ENCODE results near the gene UBE2F.

The UBE2F gene, protein sequence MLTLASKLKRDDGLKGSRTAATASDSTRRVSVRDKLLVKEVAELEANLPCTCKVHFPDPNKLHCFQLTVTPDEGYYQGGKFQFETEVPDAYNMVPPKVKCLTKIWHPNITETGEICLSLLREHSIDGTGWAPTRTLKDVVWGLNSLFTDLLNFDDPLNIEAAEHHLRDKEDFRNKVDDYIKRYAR

DNA sequence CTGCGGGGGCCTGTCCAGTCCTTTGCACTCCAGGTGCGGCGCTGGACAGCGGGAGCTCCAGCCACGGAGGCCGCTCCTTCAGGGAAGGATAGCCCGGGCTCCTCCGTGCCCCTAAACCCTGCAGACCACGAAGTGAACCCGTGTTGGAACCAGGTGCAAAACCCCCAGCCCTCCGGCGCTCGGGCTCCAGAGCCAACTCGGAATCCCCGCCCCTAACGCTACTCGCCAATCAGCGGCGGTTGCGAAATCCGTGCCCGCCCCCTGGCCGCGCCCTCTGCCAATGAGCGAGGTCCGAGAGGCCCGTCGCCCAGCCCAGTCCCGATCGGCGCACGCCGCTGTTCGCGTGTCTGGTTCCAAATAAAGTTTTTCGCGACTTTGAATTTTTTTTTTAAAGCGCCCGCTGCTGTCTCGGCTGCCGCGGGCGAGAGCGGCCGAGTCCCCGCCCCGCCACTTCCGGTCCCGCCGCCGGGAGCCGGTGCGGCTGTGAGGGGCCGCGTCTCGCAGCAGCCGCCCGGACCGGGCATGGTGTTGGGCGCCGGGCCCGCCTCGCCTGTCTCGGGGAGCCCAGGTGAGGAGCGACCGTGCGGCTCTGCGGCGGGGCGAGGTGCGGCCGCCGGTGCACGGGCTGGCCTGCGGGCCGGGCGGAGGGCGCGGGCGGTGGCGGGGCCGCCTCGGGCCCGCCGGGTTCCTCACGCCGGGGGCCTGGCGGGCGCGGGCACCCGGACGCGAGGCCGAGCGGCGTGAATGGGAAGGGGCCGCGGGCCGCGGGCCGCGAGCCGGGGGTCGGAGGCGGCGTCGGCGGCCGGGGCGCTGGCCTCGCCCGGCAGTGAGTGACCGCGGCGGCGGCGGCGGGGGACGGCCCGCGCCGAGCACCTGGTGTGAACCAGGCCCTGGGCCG is at the start of gene UBE2F:
Gene UBE2F (plus strand): TSS at position 450 of the 898 bp plus-strand sequence. CDS start 6,094 bp downstream, outside the sequence.
- DNase-seq = peak; percentile 90

DNA sequence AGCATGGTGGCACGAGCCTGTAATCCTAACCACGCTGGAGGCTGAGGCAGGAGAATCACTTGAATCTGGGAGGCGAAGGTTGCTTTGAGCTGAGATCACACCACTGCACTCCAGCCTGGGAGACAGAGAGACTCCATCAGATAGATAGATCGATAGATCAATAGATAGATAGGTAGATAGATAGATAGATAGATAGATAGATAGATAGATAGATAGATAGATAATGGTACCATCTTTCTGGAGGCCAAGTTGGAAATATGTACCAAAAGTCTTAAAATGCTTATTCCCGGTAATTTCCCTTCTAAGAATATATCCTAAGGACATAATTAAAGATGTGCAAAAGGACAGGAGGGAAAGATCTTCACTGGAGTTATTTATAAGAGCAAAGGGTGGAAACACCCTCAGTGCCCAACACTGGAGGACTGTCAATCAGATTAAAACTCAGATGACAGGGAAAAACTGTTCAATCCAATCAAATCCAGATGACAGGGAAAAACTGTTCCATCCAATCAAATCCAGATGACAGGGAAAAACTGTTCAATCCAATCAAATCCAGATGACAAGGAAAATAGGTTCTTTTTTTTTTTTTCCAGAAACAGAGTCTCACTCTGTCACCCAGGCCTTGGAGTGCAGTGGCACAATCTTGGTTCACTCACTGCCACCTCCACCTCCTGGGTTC is 49.0 kb upstream of the UBE2F start:
- no peak for DNase-seq

DNA sequence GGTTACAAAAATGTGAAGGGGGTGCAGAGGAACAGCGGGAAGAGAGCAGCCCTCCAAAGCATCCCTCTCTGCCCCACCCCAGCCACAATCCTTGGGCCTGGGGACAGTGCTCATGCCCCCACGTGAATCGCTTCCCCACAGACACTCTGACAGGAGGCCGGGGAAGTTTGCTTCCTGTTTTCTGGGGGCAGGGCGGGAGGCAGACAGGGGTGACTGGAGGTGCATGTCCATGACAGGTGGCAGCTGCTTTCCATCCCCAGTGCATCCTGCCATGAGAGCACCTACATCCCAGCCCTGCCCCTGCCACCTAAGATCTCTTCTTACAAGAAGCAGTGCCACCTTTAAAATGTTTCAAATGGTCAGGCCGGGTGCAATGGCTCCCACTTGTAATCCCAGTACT is 47.2 kb upstream of the UBE2F start:
- DNase-seq = no peak

DNA sequence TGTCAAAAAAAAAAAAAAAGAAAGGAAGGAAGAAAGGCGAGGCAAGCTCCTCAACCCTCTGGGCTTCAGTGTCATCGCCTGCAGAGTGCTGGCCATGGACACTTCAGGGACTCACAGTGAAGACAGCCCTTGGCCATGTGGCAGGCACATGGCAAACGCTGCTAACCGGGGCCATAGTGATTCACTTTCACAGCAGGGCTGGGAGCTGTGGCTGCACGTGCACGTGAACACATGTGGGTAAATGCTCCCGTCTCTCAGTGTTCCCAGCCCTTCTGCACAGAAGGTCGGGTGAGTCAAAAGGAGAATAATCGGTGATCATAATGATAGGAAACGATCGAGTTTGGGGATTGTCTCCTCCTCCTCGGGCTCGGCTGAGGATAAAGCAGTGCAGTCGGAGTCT is 46.1 kb upstream of the UBE2F start:
- DNase-seq = no peak

DNA sequence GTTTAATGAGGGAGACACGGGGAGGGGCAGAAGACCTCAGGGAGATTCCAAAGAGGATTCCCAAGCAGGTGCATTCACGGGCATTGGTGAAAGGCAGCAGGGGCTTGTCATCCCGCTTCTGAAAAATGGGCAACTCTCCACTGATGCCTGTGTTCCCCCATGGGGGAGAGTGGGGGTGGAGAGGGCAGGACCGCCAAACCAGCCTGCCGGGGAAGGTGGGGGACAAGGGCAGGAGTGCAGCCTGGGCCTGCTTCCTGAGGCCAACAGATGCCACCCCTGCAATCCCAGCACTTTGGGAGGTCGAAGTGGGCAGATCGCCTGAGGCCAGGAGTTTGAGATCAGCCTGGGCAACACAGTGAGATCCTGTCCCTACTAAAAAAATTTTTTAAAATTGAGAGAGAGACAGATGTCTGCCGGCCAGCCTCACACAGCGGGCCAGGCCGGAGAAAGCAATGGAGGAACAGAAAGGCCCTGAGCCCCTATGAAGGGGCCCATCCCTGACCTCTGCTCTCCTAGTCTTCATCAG is 44.8 kb upstream of the UBE2F start:
- DNase-seq = no peak

DNA sequence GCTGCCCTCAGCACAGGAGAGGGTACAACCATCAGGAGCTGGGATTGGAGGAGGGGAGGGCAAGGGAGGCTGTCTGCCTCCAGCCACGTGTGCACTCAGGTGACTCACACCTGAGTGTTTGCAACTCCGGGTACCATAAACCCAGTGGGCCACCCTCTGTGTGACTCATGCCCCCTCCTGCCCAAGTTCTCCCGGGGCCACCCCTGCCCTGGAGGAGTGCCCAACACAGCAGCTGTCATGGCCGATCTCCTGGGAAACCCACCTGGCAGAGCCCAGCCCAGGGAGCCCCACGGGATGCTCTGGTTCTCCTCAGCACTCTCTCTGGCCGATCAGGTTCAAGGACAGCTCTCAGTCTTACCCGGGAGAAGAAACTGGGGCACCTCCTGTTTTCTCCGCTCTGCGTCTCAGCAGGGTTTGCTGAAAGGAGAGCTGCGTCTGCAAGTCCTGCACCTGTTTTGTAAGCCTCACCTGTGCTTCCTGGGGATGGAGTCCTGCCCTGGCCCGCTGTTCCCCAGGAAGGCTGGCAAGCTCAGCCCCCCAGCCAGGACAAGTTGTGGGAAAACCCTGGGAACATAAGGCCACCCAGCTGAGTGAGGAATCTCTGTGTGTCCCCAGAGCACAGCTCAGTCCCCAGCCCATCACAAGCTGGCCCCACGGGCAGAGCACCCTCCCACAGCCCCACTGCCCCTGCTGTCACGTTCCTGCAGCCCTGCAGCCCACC is 44.0 kb upstream of the UBE2F start:
- no peak for DNase-seq

DNA sequence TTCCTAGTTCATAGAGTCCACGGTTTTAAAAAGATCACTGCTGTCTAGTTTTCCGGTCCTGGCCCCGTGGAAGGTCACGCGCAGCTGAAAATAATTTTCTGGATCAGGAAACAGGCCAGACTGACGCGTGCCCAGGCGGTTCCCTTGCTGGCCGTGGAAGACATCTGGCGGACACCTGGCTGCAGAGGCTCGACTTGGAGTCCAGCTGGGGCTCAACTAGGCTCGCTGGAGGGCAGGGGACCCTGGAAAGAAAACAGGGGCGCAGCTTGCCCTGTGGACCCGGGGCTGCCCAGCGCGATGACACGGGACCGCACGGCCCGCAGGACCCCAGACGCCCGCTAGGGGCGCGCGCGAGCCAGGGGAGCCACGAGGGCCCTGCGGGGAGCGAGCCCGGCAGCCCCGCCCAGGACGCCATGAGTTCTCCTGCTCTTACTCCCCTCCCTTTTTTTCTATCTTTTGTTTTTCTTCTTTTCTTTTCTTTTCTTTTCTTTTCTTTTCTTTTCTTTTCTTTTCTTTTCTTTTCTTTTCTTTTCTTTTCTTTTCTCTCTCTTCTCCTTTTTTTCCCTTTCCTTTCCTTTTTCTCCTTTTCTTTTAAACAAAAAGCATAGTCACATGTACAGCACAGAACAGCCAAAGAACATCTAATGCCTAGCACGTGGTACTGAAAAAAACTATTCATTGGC is 43.2 kb upstream of the UBE2F start:
- DNase-seq = peak; percentile 18

DNA sequence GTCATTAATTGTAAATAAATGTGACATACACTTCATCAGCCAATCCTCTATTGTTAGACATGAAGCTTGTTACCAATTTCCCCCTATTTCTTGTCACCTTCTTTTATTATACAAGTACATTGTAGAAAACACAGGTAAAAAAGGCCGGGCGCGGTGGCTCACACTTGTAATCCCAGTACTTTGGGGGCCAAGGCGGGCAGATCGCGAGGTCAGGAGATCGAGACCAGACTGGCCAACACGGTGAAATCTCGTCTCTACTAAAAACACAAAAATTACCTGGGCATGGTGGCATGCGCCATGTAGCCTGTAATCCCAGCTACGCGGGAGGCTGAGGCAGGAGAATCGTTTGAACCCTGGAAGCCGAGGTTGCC is 42.7 kb upstream of the UBE2F start:
- no peak for DNase-seq

DNA sequence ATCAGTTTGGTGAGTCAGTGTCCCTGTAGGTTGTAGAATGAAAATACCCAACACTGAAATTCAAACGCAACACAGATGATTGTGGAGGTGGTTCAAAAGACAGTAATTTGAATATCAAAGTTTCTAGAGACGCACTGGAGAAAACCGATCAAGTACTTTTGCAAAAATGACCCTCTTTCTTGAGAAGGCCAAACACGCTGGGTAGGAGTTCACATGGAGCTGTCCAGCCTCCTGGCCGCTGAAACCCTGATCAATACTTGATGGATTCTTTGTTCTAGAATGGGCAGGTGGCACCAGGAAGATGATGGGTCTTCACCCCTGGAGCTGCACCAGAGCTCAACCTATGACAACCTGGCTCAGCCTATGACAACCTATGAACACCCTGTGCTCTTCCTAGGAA is 39.7 kb upstream of the UBE2F start:
- no peak for DNase-seq

DNA sequence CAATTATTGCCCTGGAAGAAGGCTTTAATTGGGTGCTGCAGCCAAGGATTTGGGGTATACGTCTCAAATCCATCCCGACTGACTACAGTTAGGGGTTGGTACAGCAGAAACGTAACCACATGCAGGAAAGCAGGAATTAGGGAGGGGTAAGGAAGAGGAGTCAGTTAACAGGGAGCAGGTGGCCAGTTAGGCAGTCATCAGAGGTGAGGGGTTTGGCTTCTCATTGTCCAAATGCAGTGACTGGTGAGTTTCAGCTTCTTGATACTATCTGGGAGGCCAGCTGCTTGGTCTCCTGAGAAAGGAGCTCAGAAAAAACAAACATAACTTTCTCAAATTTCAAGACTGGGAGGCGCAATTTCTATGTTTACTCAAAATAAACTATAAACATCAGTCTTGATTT is 38.8 kb upstream of the UBE2F start:
- no peak for DNase-seq

DNA sequence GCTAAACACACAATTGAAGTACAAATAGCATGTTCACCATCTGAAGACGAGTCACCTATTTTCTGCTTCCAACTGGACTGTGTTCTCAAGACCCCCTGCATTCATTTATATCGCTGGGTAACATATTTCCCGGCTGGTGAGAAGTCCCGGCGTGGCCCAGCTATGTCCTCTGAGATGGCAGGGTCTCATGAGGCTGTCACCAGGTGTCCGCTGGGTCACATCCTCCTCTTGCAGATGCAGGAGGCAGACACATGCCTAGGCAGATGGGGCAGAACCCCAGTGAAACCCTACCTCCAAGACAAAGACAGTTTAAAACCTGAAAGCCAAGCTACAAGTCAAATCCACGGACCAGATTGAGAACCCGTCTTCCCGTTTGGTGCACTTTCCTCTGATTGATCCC is 36.8 kb upstream of the UBE2F start:
- no peak for DNase-seq

DNA sequence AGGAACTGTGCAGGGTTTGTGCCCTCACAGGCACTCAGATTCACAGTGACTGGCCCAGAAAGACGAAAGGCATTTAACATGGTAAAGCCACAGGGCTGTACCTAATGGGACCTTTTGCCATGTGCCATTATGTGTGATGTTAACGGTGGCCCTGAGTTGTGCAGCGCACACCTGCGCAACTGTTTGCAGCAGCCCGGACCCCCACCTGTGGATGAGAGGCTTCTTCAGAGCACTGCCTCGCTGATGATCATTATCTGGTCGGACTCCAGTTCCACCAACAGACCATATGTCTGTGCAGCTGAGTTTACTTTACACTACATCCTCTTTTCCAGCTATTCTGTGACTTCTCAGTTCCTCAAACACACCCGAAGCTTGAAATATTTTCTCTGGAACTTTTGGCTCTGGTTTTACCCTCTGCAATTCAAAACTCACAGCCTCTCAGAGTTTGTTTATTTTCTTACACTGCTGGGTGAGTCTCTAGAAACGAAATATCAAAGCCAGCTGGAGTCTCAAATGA is 35.6 kb upstream of the UBE2F start:
- DNase-seq = no peak

DNA sequence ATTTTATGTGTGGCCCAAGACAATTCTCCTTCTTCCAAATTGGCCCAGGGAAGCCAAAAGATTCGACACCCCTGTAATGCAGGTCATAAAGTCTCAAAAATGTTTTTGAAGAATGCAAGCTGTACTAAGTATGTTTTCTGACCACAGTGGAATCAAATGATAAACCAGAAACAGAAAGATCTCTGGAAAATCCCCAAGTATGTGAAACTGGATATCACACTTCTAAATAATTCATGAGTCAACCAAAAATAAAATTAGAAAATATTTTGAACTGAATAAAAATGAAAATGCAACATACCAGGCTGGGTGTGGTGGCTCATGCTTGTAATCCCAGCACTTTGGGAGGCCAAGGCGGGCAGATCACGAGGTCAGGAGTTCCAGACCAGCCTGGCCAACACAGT is 34.1 kb upstream of the UBE2F start:
- DNase-seq = no peak

DNA sequence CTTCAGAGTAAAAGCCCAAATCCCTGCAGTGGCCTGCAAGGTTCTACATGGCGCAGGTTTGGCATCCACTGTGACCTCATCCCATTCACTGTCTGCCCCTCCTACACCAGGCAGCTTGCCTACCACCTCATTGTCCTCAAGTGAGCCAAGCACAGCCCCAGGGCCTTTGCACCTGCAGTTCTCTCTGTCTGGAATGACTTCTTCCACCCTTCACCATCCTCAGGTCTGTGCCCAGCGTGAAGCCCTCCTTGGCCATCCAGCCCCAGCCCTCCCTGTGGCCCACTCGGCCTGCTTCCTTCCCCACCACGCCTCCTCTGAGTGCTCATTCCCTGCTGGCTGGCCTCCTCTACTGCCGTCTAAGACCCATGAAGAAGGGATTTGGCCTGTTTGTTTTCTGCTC is 32.6 kb upstream of the UBE2F start:
- DNase-seq = no peak

DNA sequence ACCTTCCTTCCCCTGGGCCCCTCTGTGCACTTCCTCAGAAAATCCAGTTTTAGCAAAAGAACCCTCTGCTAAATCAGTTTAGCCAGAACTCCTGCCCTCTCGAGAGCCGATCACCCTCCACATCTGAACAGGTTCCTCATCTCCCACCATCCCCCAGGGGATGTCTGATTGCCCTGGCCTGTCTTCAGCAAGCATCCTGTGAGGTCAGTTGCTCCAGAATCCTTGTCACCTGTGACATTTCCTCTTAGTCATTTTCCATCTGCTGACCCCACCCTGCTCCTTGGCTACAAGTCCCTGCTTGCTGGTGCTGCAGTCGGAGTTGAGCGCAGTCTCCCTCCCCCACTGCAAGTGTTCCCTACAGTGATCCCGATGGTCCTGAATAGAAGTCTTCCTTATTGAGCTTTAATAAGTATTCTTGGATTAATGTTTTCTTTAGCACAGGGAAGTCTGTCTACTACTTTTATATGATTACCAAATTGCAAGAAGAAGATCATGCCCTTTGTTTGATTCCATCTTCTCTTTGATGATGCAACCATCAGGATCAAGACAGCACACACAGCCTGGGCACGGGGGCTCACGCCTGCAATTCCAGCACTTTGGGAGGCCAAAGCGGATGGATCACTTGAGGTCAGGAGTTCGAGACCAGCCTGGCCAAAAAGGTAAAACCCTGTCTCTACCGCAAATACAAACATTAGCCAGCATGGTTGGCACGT is 30.9 kb upstream of the UBE2F start:
- DNase-seq = no peak

DNA sequence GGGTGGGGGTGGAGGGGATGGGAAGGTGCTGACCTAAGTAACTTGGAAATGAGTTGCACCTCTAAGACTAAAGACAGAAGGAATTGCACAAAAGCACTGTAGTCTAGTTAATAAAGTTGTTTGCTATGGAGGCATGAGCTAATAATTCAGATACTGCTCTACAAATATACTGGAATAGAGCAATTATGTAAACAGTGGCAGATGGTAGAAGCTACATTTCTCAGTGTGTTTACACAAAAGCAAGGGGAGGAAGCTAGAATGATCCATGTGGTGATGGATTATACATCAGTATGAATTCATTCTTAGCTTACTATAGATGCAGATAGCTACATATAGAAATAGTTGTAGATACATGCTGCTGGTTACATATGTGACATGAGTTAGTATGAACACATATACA is 27.6 kb upstream of the UBE2F start:
- DNase-seq = no peak

DNA sequence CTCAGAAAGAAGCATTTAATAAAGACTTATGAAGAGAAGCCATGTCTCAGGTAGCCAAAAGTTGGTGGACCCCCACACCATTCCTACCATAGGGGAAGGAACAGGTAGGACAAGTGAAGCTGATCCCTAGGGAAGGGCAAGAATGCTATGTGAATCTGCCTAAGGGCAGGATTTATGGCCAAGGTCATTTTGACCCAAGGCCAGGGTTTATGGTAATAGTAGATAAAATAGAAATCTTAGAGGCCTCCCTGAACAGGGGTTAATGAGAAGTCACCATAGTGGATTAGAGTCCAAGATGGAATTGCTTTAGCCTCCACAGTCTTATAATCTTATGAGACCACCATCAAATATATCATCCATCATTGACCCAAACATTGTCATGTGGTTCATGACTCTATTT is 26.0 kb upstream of the UBE2F start:
- DNase-seq = no peak

DNA sequence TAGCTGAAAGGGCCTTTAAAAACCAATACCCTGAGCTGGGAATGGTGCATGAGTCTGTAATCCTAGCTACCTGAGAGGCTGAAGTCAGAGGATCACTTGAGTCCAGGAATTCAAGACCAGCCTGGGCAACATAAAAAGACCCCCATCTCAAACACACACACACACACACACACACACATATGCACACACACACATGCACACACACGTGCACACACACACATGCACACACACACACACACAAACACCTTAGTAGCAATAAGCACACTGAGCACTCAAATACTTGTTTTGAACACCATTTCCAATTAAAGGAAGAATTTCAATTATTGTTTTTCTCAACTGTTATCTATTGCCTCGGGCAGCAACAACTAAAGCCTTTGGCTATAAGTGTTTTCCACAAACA is 25.6 kb upstream of the UBE2F start:
- DNase-seq = no peak

DNA sequence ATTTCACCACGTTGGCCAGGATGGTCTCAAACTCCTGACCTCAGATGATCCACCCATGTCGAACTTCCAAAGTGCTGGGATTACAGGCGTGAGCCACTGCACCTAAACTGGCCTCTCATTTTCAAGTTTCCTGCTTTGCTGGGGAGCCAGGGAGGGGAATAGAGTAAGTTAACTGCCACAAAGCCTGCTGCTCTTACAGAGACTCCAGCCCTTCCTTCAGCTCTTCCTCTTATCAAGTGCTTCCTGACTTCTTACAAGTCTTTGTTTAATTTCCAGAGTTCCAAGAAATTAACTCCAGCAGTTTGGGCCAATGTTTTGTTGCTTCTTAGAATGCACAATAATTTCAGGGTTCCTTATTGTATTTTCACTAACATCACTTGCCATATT is 24.3 kb upstream of the UBE2F start:
- no peak for DNase-seq

DNA sequence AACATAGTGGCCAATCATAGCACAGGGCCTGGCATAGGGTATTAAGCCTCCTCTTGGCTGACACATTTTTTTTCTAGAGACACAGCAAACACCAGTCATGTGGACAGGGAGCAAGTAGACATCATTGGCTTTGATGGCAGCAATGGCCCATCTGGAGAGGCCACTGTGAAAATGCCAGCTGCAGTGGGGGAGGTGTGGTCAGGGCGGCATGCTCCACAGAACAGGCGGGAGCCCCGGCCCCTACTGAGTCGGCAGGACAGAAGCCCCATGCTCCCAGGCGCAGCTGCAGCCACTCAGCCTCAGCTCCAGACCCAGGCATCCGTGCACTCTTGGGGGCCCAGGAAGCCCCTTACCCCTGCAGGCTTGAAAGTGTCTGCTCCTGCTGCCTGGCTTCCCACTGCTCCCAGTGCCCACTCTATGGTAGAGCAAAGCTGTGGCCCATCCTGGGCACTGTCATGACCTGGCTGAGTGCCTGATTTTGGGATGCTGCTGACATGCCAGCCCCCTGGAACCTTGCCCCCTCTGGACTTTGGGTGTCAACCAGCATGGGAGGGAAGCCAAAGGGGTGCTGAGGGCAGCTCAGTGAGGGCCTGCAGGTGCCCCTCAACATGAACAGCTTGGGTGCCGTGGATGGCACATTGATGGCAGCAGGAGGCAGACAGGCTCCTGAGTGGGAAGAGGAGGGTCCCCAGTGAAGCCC is 23.3 kb upstream of the UBE2F start:
- no peak for DNase-seq

DNA sequence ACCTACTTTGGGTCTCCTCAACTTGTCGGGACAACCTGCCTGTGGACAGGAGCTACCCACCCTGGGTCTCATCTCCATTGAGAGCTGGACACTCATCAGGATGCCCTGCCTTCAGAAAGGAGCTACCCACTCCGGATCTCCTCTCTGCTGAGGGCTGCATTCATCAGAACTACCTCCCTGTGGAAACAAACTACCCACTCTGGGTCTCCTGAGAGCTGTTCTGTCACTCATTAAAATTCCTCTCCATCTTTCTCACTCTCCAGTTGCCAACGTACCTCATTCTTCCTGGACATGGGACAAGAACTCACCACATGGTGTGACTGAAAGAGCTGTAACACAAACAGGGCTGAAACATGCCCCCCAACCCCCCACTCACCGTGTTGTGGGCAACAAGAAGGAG is 22.5 kb upstream of the UBE2F start:
- no peak for DNase-seq
